Measurements from ENCODE around the gene TMEM45A. TPM values are rescaled to one million over a fixed set of nuclear protein-coding genes. Genes with fewer than 3 reads are reported as not detected.
"Not testable (repeated sequence)": the region's sequence is repeated elsewhere in the genome, so short reads cannot be mapped to it uniquely, and the experiment has no call there.

The TMEM45A gene
- total RNA-seq, 2 donors from 2014 or later: 13.5 to 14.3 TPM

- no peak for TF ChIP-seq CTCF (IDR thresholded peaks at IDR 0.05)
- H3K27ac ChIP-seq: no peak overlapping the region
- no peaks in the 10 kb centered on the region for H3K27me3 ChIP-seq
- no peak overlapping the region for H3K4me3 ChIP-seq
- no peaks in the 10 kb centered on the region for H3K4me1 ChIP-seq
- no peaks in the 10 kb centered on the region for H3K36me3 ChIP-seq
- DNase-seq (ENCODE audit: low spot score): no peak
- H3K9me3 ChIP-seq: no peaks in the 10 kb centered on the region
Observed at GRCh38 chr3:100540791-100541334, 48.4 kb downstream of the TMEM45A start.

- not testable (repeated sequence) for H3K9me3 ChIP-seq; H3K27me3 ChIP-seq; H3K4me1 ChIP-seq; H3K36me3 ChIP-seq; H3K27ac ChIP-seq; DNase-seq (ENCODE audit: low spot score); H3K4me3 ChIP-seq
Observed at GRCh38 chr3:100541428-100541827, 49.0 kb downstream of the TMEM45A start.

- Histone ChIP-seq H3K36me3 (no peaks in the 10 kb centered on the region), H3K4me1 (no peaks in the 10 kb centered on the region), H3K9me3 (no peaks in the 10 kb centered on the region), H3K4me3 (no peak overlapping the region), H3K27me3 (no peaks in the 10 kb centered on the region), H3K27ac (no peak overlapping the region)
- no peak for DNase-seq (ENCODE audit: low spot score)
- TF ChIP-seq CTCF (IDR thresholded peaks at IDR 0.05): no peak
Observed at GRCh38 chr3:100545371-100545770, 53.0 kb downstream of the TMEM45A start.

- no peaks in the 10 kb centered on the region for H3K9me3 ChIP-seq
- no peaks in the 10 kb centered on the region for H3K4me1 ChIP-seq
- no peak for TF ChIP-seq CTCF (IDR thresholded peaks at IDR 0.05)
- no peaks in the 10 kb centered on the region for H3K36me3 ChIP-seq
- no peaks in the 10 kb centered on the region for H3K27me3 ChIP-seq
- H3K4me3 ChIP-seq: no peak overlapping the region
- DNase-seq (ENCODE audit: low spot score): no peak
- no peak overlapping the region for H3K27ac ChIP-seq
Observed at GRCh38 chr3:100546020-100546744, 53.8 kb downstream of the TMEM45A start.

- TF ChIP-seq CTCF (IDR thresholded peaks at IDR 0.05): no peak
Observed at GRCh38 chr3:100548053-100548452, 55.6 kb downstream of the TMEM45A start.

GRCh38 chr3:100553618-100554372 lies 61.4 kb downstream of the TMEM45A start:
- Histone ChIP-seq H3K4me3 (no peak overlapping the region), H3K36me3 (no peaks in the 10 kb centered on the region), H3K27me3 (no peaks in the 10 kb centered on the region), H3K4me1 (no peaks in the 10 kb centered on the region), H3K27ac (no peak overlapping the region), H3K9me3 (no peaks in the 10 kb centered on the region)
- DNase-seq (ENCODE audit: low spot score): no peak
- no peak for TF ChIP-seq CTCF (IDR thresholded peaks at IDR 0.05)

More at GRCh38 chr3:100548053-100548452, 55.6 kb downstream of the TMEM45A start:
- DNase-seq (ENCODE audit: low spot score): no peak
- no peaks in the 10 kb centered on the region for H3K4me1 ChIP-seq
- H3K9me3 ChIP-seq: no peaks in the 10 kb centered on the region
- H3K27ac ChIP-seq: no peak overlapping the region
- H3K36me3 ChIP-seq: no peaks in the 10 kb centered on the region
- H3K27me3 ChIP-seq: no peaks in the 10 kb centered on the region
- H3K4me3 ChIP-seq: no peak overlapping the region

Data from right atrium auricular region (tissue), 2 donors.